A549 (cell line): ENCODE data around the gene ERFE. TPM values are rescaled to one million over a fixed set of nuclear protein-coding genes. Genes with fewer than 3 reads are reported as not detected.
A peak's percentile ranks its signal among the peaks of the same experiment; 100 is the strongest.

Experiments
- ATAC-seq, 2 experiments: fragments of 200-7000 bp in 1 of 2; fragments of >200 bp in 1 of 2; cut with Nextera tagmentation in 1 of 2; cut with Tn5 transposase in 1 of 2; 3 replicates each; pipeline versions ENCODE4 v1.8.0 to v1.9.1; 2018 to 2020; ENCODE audit warnings: mild to moderate bottlenecking in 1 of 2, moderate library complexity in 1 of 2
- CTCF ChIA-PET: fragments of 300-600 bp; sonication (Branson Sonifier 250); formaldehyde crosslinking; extraction: SDS; loops from one replicate; lab custom pipeline; 2021; ENCODE audit warnings: antibody characterized with exemption, inconsistent platforms; lab: Yijun Ruan, JAX
- POLR2A ChIA-PET: fragments of 350-600 bp; formaldehyde crosslinking; extraction: SDS; loops from one replicate; lab custom pipeline; 2021; ENCODE audit warnings: antibody characterized with exemption, inconsistent platforms; lab: Yijun Ruan, JAX
- DNase-seq, 2 experiments: peaks; one replicate each; pipeline versions ENCODE4 v3.0.0 to v3.0.0-alpha.2; 2011 to 2016; ENCODE audit warnings: low read depth in 1 of 2, low spot score in 1 of 2
- FAIRE-seq: peaks from 2 replicates; lab custom pipeline; 2011; peaks lifted over from hg19 to GRCh38; lab: Jason Lieb, UNC
- H3K27ac ChIP-seq, 2 experiments: fragments of >200 bp; sonication (Bioruptor Twin); formaldehyde crosslinking; 3 replicates each; pipeline ENCODE4 v1.5.1; 2016 to 2017
- H3K4me1 ChIP-seq: fragments of >200 bp; sonication (Bioruptor Twin); formaldehyde crosslinking; 3 replicates; pipeline ENCODE4 v1.6.1; 2016
- H3K4me2 ChIP-seq: fragments of >200 bp; sonication (Bioruptor Twin); formaldehyde crosslinking; 3 replicates; pipeline ENCODE4 v1.6.1; 2016
- H3K4me3 ChIP-seq: fragments of >200 bp; sonication (Bioruptor Twin); formaldehyde crosslinking; 3 replicates; pipeline ENCODE4 v1.5.1; 2016
- H3K9me3 ChIP-seq: fragments of >200 bp; sonication (Bioruptor Twin); formaldehyde crosslinking; 3 replicates; pipeline ENCODE4 v1.6.1; 2016
- ATOH8 ChIP-seq: fragments of 250-450 bp; sonication (Bioruptor Pico); IDR thresholded peaks from 2 replicates; pipeline ENCODE4 v1.5.0; 2020; ENCODE audit warnings: low read depth, mild to moderate bottlenecking, moderate library complexity
- CEBPB ChIP-seq, 2 experiments: fragments of >200 bp in 1 of 2; sonication (Bioruptor Twin) in 1 of 2; formaldehyde crosslinking in 1 of 2; IDR thresholded peaks; 2 replicates each; pipeline ENCODE4 v1.6.1; 2012 to 2016
- EHF ChIP-seq: fragments of 250-450 bp; sonication (Bioruptor Pico); IDR thresholded peaks from 2 replicates; pipeline ENCODE4 v1.5.0; 2020; ENCODE audit warnings: mild to moderate bottlenecking
- ELK1 ChIP-seq: fragments of 150-350 bp; IDR thresholded peaks from 2 replicates; pipeline ENCODE4 v1.6.1; 2014; ENCODE audit warnings: low read depth, mild to moderate bottlenecking, low read length
- EP300 ChIP-seq, 2 experiments: fragments of >200 bp; sonication (Bioruptor Twin); formaldehyde crosslinking; IDR thresholded peaks; 2 replicates in 1 of 2; 3 replicates in 1 of 2; pipeline ENCODE4 v1.6.1; 2016 to 2017
- ESRRA ChIP-seq: fragments of 150-350 bp; IDR thresholded peaks from 2 replicates; pipeline ENCODE4 v1.6.1; 2014; ENCODE audit warnings: mild to moderate bottlenecking, low read length, borderline replicate concordance
- HDAC2 ChIP-seq: fragments of 200-600 bp; sonication (generic); IDR thresholded peaks from 2 replicates; pipeline ENCODE4 v1.6.1; 2016
- HEYL ChIP-seq: fragments of 250-450 bp; sonication (Bioruptor Pico); IDR thresholded peaks from 2 replicates; pipeline ENCODE4 v1.8.0; 2021; ENCODE audit warnings: mild to moderate bottlenecking, moderate library complexity
- HOXB13 ChIP-seq: fragments of 250-450 bp; sonication (Bioruptor Pico); IDR thresholded peaks from 2 replicates; pipeline ENCODE4 v1.5.0; 2020; ENCODE audit warnings: low read depth, mild to moderate bottlenecking, moderate library complexity
- JUN ChIP-seq, 2 experiments: fragments of >200 bp; sonication (Bioruptor Twin); formaldehyde crosslinking; IDR thresholded peaks; 2 replicates in 1 of 2; 3 replicates in 1 of 2; pipeline ENCODE4 v1.6.1; 2016 to 2017
- JUNB ChIP-seq: fragments of >200 bp; sonication (Bioruptor Twin); formaldehyde crosslinking; IDR thresholded peaks from 2 replicates; pipeline ENCODE4 v1.6.1; 2016
- KDM1A ChIP-seq: fragments of 200-600 bp; sonication (generic); IDR thresholded peaks from 2 replicates; pipeline ENCODE4 v1.6.1; 2016; ENCODE audit warnings: low read depth, mild to moderate bottlenecking
- KDM5A ChIP-seq: fragments of 200-600 bp; sonication (generic); IDR thresholded peaks from 2 replicates; pipeline ENCODE4 v1.6.1; 2016; ENCODE audit warnings: antibody characterized with exemption, mild to moderate bottlenecking
- MAFK ChIP-seq: fragments of 450-650 bp; IDR thresholded peaks from 2 replicates; pipeline ENCODE4 v1.6.1; 2014; ENCODE audit not compliant: partially characterized antibody
- POLR2A ChIP-seq: IDR thresholded peaks from 2 replicates; pipeline ENCODE4 v1.6.1; 2012; ENCODE audit warnings: mild to moderate bottlenecking, low read length
- POLR2AphosphoS2 ChIP-seq: conservative IDR thresholded peaks from 2 replicates; pipeline ENCODE4 v1.6.1; 2012; ENCODE audit warnings: low read length, improper control_type of control experiment, inconsistent platforms
- RAD21 ChIP-seq, 2 experiments: fragments of >200 bp in 1 of 2; sonication (Bioruptor Twin) in 1 of 2; formaldehyde crosslinking in 1 of 2; IDR thresholded peaks in 1 of 2; conservative IDR thresholded peaks in 1 of 2; 2 replicates in 1 of 2; 3 replicates in 1 of 2; pipeline ENCODE4 v1.6.1; 2012 to 2018; ENCODE audit warnings: inconsistent platforms in 1 of 2
- RARB ChIP-seq: fragments of 250-450 bp; sonication (Bioruptor Pico); IDR thresholded peaks from 2 replicates; pipeline ENCODE4 v1.8.0; 2021; ENCODE audit warnings: mild to moderate bottlenecking, moderate library complexity
- SREBF2 ChIP-seq: fragments of 450-650 bp; IDR thresholded peaks from 2 replicates; pipeline ENCODE4 v1.6.1; 2014; ENCODE audit warnings: mild to moderate bottlenecking, moderate library complexity
- TFCP2L1 ChIP-seq: fragments of 250-450 bp; sonication (Bioruptor Pico); IDR thresholded peaks from 2 replicates; pipeline ENCODE4 v1.5.0; 2021; ENCODE audit warnings: mild to moderate bottlenecking
- TP53 ChIP-seq: fragments of 250-450 bp; sonication (Bioruptor Pico); IDR thresholded peaks from 2 replicates; pipeline ENCODE4 v1.5.0; 2021; ENCODE audit warnings: mild to moderate bottlenecking, moderate library complexity
- ZC3H11A ChIP-seq: fragments of 450-650 bp; IDR thresholded peaks from 2 replicates; pipeline ENCODE4 v1.6.1; 2014; ENCODE audit warnings: antibody characterized with exemption, mild to moderate bottlenecking
- ZFP36 ChIP-seq: fragments of 450-650 bp; IDR thresholded peaks from 2 replicates; pipeline ENCODE4 v1.6.1; 2014; ENCODE audit warnings: borderline replicate concordance; ENCODE audit not compliant: partially characterized antibody
- WGBS: methylation state at CpG from one replicate; pipeline ENCODE4 v1.1.6; 2017; ENCODE audit errors: missing lambda C conversion rate; 5-methylcytosine and 5-hydroxymethylcytosine counted together
- polyA plus RNA-seq, 4 experiments: library from polyadenylated mRNA; depleted of rRNA in 3 of 4; stranded (reverse); fragments of >200 nt; fragmentation: RNase III in 1 of 4; extraction: RNeasy Plus Mini Kit Qiagen cat#74134 plus additional on column Dnase treatment in 1 of 4; gene quantifications; 2 replicates in 3 of 4; 3 replicates in 1 of 4; pipeline ENCODE4 v1.2.3, GENCODE V29; 2011 to 2017
- TF ChIP-seq, protein P1 (sequence below): fragments of >200 bp; sonication (Bioruptor Twin); formaldehyde crosslinking; IDR thresholded peaks from 2 replicates; pipeline ENCODE4 v1.6.1; 2016
- TF ChIP-seq, protein P2 (sequence below): fragments of 450-650 bp; IDR thresholded peaks from 2 replicates; pipeline ENCODE4 v1.6.1; 2014; ENCODE audit warnings: antibody characterized with exemption

The ERFE gene
- polyA plus RNA-seq, 2 of the 4 experiments (the other 2 are of a cell fraction) = 2.6 TPM

DNA sequence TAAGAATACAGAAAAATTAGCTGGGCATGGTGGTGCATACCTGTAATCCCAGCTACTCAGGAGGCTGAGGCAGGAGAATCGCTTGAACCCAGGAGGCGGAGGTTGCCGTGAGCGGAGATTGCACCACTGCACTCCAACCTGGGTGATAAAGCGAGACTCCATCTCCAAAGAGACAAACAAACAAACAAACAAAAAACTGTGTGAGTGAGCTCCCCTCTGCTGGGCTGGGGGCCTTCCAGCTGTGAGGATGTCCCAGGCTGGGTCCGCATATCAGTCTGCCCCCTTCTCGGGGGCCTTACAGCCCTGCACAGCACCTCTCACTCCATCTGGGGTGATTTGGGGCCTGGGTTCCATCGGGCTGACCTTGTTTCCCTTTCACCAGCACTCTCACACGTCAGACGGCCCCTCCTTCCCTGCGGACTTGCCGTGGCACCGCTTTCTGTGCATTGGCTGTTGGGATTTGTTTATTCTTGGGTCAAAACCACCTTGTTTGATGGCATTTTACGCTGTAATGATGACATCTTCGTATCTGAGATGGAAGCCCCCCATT, 23.1 kb upstream of the ERFE start:
- H3K27ac ChIP-seq = no peak overlapping the region
- peaks cover 20% of the 10 kb centered on the region; the same call in 2 of the 3 replicates for H3K4me1 ChIP-seq
- DNase-seq = no peak
- H3K4me3 ChIP-seq = no peak overlapping the region
- H3K4me2 ChIP-seq = no peak overlapping the region
- 80% methylated on average over 15 of the region's 15 CpGs for WGBS
- ChIA-PET CTCF (interaction anchor here (0.6 to 1.3 kb wide), 3 partner anchors 9 to 277 kb away, joined by 3 to 5 read pairs (median 3); no protein-coding TSS in a partner anchor), POLR2A (no interaction called here)
- no peak for FAIRE-seq
- no peaks in the 10 kb centered on the region for H3K9me3 ChIP-seq
- no peak for ATAC-seq
- no peak for TF ChIP-seq ZFP36
- no peak for TF ChIP-seq JUN (IDR thresholded peaks at IDR 0.05)

GRCh38 chr2:238136820-238137537, 21.8 kb upstream of the ERFE start:
- Histone ChIP-seq H3K9me3 (no peaks in the 10 kb centered on the region), H3K4me1 (peaks cover 31% of the 10 kb centered on the region), H3K27ac (peak overlapping the region; percentile 54 to 76; a peak in 5 of 6 replicates), H3K4me2 (peak overlapping the region; percentile 41), H3K4me3 (no peak overlapping the region)
- TF ChIP-seq TFCP2L1 = no peak
- TF ChIP-seq CEBPB (IDR thresholded peaks at IDR 0.05) = peak; percentile 97
- TF ChIP-seq KDM1A = no peak
- TF ChIP-seq, protein P1, sequence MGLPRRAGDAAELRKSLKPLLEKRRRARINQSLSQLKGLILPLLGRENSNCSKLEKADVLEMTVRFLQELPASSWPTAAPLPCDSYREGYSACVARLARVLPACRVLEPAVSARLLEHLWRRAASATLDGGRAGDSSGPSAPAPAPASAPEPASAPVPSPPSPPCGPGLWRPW = peak; percentile 88
- peak in 1 of 2 experiments; percentile 56 for DNase-seq
- peak; percentile 68 to 87 for ATAC-seq
- ChIA-PET POLR2A (no interaction called here), CTCF (interaction anchor here (1.1 kb wide), 1 partner anchor 28 kb away, joined by 3 read pairs; no protein-coding TSS in a partner anchor)
- no peak for FAIRE-seq
- 71% methylated on average over 10 of the region's 14 CpGs for WGBS

- POLR2A ChIA-PET = no interaction called here
- H3K4me1 ChIP-seq = peaks cover 40% of the 10 kb centered on the region
- DNase-seq (no peak), ATAC-seq (no peak), FAIRE-seq (no peak)
- no peak overlapping the region for H3K4me3 ChIP-seq
- H3K27ac ChIP-seq = peak overlapping the region; percentile 54 to 65; a peak in 3 of 6 replicates
- no peak overlapping the region; the same call in 2 of the 3 replicates for H3K4me2 ChIP-seq
- CTCF ChIA-PET = interaction anchor here (0.6 to 3.4 kb wide), 4 partner anchors 14 to 108 kb away, joined by 3 to 13 read pairs (median 4); no protein-coding TSS in a partner anchor
- H3K9me3 ChIP-seq = no peaks in the 10 kb centered on the region
- WGBS = 89% methylated on average over 8 of the region's 13 CpGs
- TF ChIP-seq HOXB13 (CRISPR knock-in tag) (no peak), KDM5A (no peak), KDM1A (no peak), POLR2AphosphoS2 (no peak), TP53 (CRISPR knock-in tag) (no peak), ELK1 (no peak), EP300 (IDR thresholded peaks at IDR 0.05) (no peak), SREBF2 (no peak)
Measured at GRCh38 chr2:238137885-238138284, 20.9 kb upstream of the ERFE start.

GRCh38 chr2:238138331-238139195, 20.2 kb upstream of the ERFE start, which contains the start of gene KLHL30:
TSS of gene KLHL30 (plus strand) at chr2:238138668. CDS start at chr2:238140755, 2,087 bp downstream.
- CTCF ChIA-PET = interaction anchor here (0.8 to 3.4 kb wide), 7 partner anchors 12 to 437 kb away, joined by 3 to 13 read pairs (median 4); no protein-coding TSS in a partner anchor
- Histone ChIP-seq H3K4me3 (no peak within 1 kb of the TSS), H3K4me1 (peaks cover 47% of the 10 kb centered on the region), H3K27ac (peak within 1 kb of the TSS; percentile 54 to 65; a peak in 5 of 6 replicates), H3K4me2 (peak within 1 kb of the TSS; percentile 41), H3K9me3 (no peaks in the 10 kb centered on the region)
- no peak for DNase-seq
- 84% methylated on average over 11 of the region's 22 CpGs for WGBS
- ATAC-seq = no peak
- no peak for FAIRE-seq
- POLR2A ChIA-PET = no interaction called here
- TF ChIP-seq EHF (no peak), HDAC2 (no peak), KDM1A (no peak), POLR2AphosphoS2 (no peak), POLR2A (no peak), RAD21 (conservative IDR thresholded peaks at IDR 0.05 in 1 of 2, IDR thresholded peaks at IDR 0.05 in 1 of 2) (no peak), ZC3H11A (no peak), ESRRA (no peak), JUNB (no peak), ATOH8 (CRISPR knock-in tag) (no peak), HEYL (CRISPR knock-in tag) (no peak), RARB (CRISPR knock-in tag) (no peak), CEBPB (IDR thresholded peaks at IDR 0.05) (no peak), MAFK (no peak)
- TF ChIP-seq, protein P2, sequence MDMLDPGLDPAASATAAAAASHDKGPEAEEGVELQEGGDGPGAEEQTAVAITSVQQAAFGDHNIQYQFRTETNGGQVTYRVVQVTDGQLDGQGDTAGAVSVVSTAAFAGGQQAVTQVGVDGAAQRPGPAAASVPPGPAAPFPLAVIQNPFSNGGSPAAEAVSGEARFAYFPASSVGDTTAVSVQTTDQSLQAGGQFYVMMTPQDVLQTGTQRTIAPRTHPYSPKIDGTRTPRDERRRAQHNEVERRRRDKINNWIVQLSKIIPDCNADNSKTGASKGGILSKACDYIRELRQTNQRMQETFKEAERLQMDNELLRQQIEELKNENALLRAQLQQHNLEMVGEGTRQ = no peak
- TF ChIP-seq, protein P1 = no peak
